HCEC 1CT (cell line): ENCODE measurements around the gene GFPT1.
A peak's percentile ranks its signal among the peaks of the same experiment; 100 is the strongest.
"Not testable (repeated sequence)": the region's sequence is repeated elsewhere in the genome, so short reads cannot be mapped to it uniquely, and the experiment has no call there.

ENCODE experiments used
- DNase-seq: peaks from one replicate; pipeline ENCODE4 v3.0.0-alpha.2; 2017

GFPT1 gene

DNA sequence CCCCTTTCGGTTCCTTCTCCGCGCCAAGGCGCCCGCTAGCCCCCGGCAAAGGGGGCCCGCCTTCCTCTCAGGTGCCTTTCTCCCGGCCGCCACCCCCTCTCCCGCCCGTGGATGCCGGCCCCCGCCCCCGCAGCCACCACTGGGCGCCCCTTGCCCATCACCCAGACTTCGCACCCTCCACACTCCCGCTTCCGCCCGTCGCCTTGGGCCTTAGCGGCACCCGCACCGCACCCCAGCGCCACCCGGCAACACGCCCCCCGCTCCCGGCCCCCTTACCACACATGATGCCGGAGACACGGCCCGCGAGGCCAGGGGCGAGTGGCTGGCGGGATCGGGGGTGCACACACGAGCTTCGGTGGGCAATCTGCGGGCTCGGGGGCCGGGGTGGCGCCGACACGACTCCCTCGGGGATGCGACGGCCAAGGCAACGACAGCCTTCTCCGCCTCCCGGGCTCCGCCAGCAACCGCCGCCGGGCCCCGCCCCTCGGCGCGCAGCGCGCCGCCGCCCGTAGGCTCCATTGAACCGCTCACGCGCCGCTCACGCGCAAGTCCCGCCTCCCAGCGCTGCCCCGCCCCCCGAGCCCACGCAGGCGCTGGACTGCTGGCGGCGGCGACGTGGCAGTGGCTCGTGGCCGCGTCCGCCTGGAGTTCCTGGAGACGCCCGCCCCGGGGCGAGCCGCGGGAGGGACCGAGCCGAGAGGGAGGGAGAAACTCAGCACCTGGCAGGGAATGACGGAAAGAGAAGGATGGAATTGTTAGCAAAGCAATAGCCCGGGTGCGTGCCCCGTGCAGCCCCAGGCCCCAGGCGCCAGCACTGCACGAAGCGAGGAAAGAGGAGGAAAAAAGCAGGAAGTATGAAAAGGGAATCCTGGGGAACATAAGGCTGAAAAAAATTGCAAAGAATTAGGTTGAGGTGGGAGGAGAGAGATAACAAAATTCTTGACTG is at the start of gene GFPT1:
Gene GFPT1 (minus strand): TSS at position 439 of the 946 bp plus-strand sequence. CDS start 156 bp downstream, at position 283.
- peak; percentile 93 for DNase-seq

- DNase-seq, result no peak
These were observed 49.5 kb upstream of the GFPT1 start for GRCh38 chr2:69436596-69436937.

- no peak for DNase-seq
These were observed 47.7 kb upstream of the GFPT1 start for GRCh38 chr2:69434753-69435152.

DNA sequence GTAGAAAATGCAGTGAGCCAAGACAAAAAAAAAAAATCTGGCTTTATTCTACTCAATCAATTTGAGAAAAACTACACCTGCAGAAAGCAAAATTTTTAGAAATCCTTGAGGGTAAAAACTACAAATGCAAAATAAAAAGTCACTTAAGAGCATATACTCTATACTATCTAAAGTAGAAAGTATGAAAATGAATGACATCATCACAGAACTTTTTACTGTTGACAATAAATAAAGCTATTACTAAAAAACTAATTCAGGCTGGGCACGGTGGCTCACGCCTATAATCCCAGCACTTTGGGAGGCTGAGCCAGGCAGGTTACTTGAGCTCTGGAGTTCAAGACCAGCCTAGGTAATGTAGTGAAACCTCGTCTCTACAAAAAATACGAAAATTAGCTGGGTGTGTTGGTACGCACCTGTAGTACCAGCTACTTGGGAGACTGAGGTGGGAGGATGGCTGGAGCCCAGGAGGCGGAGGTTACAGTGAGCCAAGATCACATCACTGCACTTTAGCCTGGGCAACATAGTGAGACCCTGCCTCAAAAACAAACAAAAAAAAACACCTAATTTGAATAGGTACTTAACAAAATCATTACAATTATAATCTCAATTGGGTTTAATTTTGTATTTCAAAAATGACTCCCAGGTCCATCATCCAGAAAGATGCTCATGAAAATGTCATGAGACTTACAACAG is 42.6 kb upstream of the GFPT1 start:
- DNase-seq, result no peak

- DNase-seq, result no peak
These were observed 42.0 kb upstream of the GFPT1 start for GRCh38 chr2:69428981-69429380.

DNA sequence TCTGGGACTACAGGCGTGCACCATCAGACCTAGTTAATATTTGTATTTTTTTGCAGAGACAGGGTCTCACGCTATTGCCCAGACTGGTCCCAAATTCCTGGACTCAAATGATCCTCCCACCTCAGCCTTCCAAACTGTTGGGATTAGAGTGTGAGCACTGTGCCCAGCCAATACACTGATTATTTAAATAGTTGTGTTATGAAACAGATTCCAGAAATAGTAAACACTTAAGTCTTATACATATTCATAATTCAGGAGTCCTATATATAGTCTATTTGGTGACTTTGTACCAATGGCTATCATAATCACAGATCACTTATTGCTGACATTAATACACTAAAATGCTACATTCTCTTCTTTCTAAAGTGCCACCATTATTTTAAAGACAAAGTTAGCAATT is 37.4 kb upstream of the GFPT1 start:
- no peak for DNase-seq

DNA sequence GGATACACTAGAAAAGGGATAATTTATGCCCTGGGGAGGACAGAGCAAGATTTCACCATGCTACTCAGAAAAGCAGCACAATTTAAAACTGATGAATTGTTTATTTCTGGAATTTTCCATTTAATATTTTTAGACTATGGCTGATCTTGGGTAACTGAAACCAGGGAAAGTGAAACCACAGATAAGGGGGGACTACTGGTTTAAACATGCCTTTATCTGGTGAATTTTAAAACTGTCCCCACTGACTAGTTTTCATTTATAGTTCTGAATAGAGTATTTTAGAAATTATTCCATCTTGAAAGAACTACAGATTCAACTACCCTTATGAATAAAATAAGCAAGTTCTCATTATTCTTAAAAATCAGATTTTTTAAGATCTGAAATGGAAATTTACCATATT is 35.2 kb upstream of the GFPT1 start:
- DNase-seq, result no peak

GRCh38 chr2:69419111-69419510 is 32.1 kb upstream of the GFPT1 start:
- not testable (repeated sequence) for DNase-seq

DNA sequence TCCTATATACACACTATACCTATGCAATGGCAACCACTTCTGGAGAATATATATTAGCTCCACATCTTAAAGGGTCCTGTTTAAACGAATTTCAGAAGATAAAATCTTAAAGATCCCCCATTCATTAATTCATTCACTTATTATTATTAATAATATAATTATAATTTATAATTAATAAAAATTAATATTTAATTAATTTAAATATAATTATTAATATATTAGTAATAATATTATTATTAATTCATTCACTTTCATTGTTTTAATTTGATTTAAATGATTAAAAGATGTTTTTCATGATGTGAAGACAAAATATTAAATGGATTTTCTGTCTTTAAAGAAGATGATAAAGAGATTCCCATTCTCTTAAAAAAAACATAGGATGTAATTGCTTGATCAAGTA is 29.1 kb upstream of the GFPT1 start:
- DNase-seq, result no peak

DNA sequence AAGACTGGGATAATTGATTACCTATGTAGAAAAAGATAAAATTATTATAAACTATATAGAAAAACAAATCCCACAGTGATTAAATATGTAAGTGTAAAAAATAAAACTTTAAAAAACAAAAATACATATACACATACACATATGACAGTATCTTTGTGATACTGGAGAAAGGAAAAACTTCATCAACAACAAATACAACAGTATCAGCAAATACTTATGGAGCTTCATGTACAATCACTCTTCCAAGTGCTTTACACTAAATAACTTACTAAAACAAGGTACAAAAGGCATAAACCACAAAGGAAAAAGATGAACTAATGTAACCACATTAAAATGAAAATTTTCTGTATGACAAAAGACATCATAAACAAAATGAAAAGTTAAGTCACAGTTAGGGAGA is 24.1 kb upstream of the GFPT1 start:
- DNase-seq, result no peak

GRCh38 chr2:69405306-69405705 is 18.3 kb upstream of the GFPT1 start:
- no peak for DNase-seq

- no peak for DNase-seq
These were observed 13.1 kb upstream of the GFPT1 start for GRCh38 chr2:69400121-69400520.

GRCh38 chr2:69397234-69397633 is 10.2 kb upstream of the GFPT1 start:
- DNase-seq, result no peak

DNA sequence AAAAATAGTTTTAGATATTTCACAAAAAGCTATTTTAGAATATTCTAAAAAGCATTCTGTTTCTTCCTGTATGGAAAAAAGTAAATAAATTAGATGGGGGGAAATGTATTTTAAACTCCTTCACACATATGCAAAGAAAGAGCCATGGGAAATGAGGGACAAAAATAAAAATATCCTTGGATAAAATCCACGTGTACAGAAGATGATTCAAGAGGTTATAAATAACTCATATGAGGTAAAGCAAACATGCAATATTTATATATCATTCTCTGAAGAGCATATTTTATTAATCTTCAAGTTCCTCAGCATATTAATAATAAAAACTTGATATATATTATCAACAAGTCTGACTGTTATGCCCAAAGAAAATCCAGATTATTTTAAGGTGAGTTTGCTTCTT is 8.8 kb upstream of the GFPT1 start:
- no peak for DNase-seq

DNA sequence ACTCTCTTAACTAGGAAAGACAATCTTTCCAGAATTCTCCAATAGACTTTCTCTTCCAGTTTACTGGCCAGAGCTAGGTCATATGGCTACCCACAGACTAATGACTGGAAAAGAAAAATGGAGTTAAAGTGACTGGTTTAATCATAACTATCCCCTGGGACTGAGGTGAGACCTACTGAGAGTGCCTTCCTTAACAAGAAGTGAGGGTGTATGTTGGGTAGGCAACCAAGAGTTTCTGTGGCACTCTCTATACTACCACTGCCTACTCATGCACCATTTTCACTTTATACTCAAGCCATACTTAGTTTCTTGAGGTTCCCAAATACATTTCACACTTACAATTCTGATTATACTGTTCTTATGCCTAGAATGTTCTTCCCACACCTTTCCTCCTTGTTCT is 6.9 kb upstream of the GFPT1 start:
- no peak for DNase-seq

DNA sequence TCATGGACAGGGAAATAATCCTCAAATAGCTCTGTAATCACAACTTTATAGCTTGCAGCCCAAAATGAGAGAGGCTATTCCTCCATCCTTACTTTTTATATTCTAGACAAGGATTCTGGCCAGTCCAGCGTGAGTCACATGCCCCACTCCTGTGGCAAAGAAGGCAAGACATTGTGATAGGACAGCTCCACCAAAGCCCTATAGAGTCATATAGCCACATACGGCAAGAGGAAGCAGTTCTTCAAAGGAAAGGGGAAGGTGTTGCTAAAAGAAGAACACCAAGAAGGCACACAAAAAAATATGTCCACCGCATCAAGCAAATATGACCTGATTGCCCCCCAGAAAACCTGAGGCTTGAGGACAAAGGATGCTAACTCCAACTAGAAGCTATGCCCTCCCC is 3.4 kb upstream of the GFPT1 start:
- no peak for DNase-seq

- DNase-seq, result no peak
These were observed 3.0 kb upstream of the GFPT1 start for GRCh38 chr2:69390001-69390400.

- DNase-seq, result no peak
These were observed 2.2 kb upstream of the GFPT1 start for GRCh38 chr2:69389271-69389670.

DNA sequence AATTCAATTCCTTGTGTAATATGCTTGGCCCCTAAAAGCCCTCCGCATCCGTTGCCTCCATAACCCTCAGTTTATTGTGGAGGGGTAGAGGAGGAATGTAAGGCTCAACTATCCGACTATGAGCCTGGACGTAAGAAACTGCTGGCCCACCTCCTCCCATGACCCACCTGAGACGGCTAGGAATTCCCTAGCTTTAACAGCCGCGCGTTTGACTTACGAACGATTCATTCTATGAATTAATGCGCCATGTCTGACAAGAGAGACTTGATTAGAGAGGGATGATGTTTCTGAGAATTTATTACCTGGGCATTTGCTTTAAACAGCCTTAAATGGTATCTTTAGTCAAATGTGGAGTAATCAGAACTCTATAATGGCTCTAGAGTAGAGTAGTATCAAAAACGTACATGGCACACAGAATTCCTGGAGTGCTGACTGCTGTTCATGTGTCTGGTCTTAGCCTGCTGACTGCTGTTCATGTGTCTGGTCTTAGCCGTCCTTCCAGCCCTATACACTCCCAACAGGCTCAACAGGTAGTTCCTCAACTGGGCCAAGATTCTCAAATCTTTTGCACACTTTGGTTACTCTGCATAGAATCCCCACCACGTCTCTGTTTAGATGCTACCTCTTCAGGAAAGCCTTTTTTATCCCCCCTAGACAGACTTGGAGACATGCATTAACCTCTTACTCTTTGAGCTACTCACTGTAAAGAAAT is 899 bp upstream of the GFPT1 start:
- no peak for DNase-seq

- no peak for DNase-seq
These were observed 667 bp downstream of the GFPT1 start for GRCh38 chr2:69386360-69386759.

- no peak for DNase-seq
These were observed 1.4 kb downstream of the GFPT1 start for GRCh38 chr2:69385443-69386151.

- DNase-seq, result no peak
These were observed 2.4 kb downstream of the GFPT1 start for GRCh38 chr2:69384618-69385081.
